Neural cell (in vitro differentiated cells): ENCODE results near the gene FNDC10.

Source experiments
- EP300 ChIP-seq: fragments of 450-650 bp; conservative IDR thresholded peaks from 2 replicates; pipeline ENCODE4 v1.6.1; 2014; ENCODE audit warnings: antibody characterized with exemption, mild to moderate bottlenecking, moderate library complexity; ENCODE audit not compliant: poor library complexity, severe bottlenecking
- EZH2 ChIP-seq: fragments of 200-600, 300-800 bp; shearing (Covaris generic), sonication (generic); IDR thresholded peaks from 2 replicates; pipeline ENCODE4 v1.6.1; 2014; ENCODE audit warnings: antibody characterized with exemption, low read length, borderline replicate concordance, mild to moderate bottlenecking; ENCODE audit not compliant: insufficient read depth, poor library complexity, severe bottlenecking
- TF ChIP-seq, protein P1 (sequence below): fragments of 450-650 bp; IDR thresholded peaks from 2 replicates; pipeline ENCODE4 v1.5.1; 2014; ENCODE audit warnings: antibody characterized with exemption, mild to moderate bottlenecking, moderate library complexity; ENCODE audit not compliant: poor library complexity, severe bottlenecking

DNA sequence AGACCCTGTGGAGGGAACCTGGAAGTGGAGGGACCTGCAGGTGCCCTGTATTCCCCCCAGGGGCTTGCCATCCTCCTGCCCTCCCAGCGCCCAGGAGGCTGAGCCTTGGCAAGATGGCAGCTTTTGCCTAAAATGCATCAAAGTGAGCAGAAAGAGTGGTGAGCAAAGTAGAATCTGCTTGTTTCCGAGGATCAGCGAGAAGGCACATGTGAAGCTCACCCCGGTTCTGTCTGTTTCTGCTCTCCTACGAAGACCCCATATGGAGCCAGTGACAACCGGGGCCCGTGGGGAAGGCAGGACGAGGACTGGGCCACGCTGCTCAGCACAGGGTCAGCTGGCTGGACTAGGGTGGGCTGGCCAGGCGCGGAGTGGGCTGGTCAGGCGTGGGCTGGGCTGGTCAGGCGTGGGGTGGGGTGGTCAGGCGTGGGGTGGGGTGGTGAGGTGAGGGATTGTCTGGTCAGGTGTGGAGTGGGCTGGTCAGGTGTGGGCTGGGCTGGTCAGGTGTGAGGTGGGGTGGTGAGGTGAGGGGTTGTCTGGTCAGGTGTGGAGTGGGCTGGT is 5.2 kb upstream of the FNDC10 start:
- TF ChIP-seq, protein P1, sequence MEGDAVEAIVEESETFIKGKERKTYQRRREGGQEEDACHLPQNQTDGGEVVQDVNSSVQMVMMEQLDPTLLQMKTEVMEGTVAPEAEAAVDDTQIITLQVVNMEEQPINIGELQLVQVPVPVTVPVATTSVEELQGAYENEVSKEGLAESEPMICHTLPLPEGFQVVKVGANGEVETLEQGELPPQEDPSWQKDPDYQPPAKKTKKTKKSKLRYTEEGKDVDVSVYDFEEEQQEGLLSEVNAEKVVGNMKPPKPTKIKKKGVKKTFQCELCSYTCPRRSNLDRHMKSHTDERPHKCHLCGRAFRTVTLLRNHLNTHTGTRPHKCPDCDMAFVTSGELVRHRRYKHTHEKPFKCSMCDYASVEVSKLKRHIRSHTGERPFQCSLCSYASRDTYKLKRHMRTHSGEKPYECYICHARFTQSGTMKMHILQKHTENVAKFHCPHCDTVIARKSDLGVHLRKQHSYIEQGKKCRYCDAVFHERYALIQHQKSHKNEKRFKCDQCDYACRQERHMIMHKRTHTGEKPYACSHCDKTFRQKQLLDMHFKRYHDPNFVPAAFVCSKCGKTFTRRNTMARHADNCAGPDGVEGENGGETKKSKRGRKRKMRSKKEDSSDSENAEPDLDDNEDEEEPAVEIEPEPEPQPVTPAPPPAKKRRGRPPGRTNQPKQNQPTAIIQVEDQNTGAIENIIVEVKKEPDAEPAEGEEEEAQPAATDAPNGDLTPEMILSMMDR, result no peak
- TF ChIP-seq EZH2 (no peak), EP300 (no peak)
